Mucosa of descending colon (tissue), 3 donors: ENCODE measurements around the gene DLAT. TPM values are rescaled to one million over a fixed set of nuclear protein-coding genes. Genes with fewer than 3 reads are reported as not detected.

Experiments used
- ATAC-seq: fragments of 200-7000 bp; cut with Tn5 transposase; one replicate; pipeline ENCODE4 v1.9.1; 2020; ENCODE audit warnings: mild to moderate bottlenecking, moderate library complexity
- DNase-seq, 3 donors: peaks; one replicate each; pipeline ENCODE4 v3.0.0-alpha.2; 2020
- H3K36me3 ChIP-seq: fragments of 200-600 bp; one replicate; pipeline ENCODE4 v1.8.0; 2021; ENCODE audit warnings: low read depth, mild to moderate bottlenecking
- H3K4me1 ChIP-seq: fragments of 200-600 bp; one replicate; pipeline ENCODE4 v1.8.0; 2021; ENCODE audit warnings: low read depth, mild to moderate bottlenecking
- H3K4me3 ChIP-seq: fragments of 200-600 bp; one replicate; pipeline ENCODE4 v1.8.0; 2021; ENCODE audit warnings: mild to moderate bottlenecking
- H3K9me3 ChIP-seq: fragments of 200-600 bp; one replicate; pipeline ENCODE4 v1.8.0; 2021; ENCODE audit warnings: mild to moderate bottlenecking
- CTCF ChIP-seq: fragments of 200-600 bp; IDR thresholded peaks from one replicate; pipeline ENCODE4 v1.8.0; 2022; ENCODE audit warnings: antibody characterized with exemption, mild to moderate bottlenecking
- intact Hi-C, 2 donors: fragments of 100-400 bp; cut with DNase I in 1 of 2; cut with micrococcal nuclease in 1 of 2; formaldehyde crosslinking; loops; one replicate each; pipeline versions ENCODE4 v1.11.0 to v1.11.1; 2022; cut with DNase I, micrococcal nuclease
- total RNA-seq, 3 donors: library from RNA; stranded (reverse); fragmentation: NEBNext Ultra II Directional in 2 of 3; extraction: Animal tissue kit (Norgen Biotek cat#: 25700) in 2 of 3; gene quantifications; one replicate each; pipeline versions ENCODE4 v1.2.1 to v1.2.4, GENCODE V29; 2021 to 2023
- donor health status: DM: no; HTN: no; CAD: no; lungs with moderate emphysema.
- donor health status: DM: no; HTN: no; CAD: no.
- donor health status: DM: no; HTN: yes; CAD: no.

Gene DLAT
- total RNA-seq, 3 donors from 2014 or later, result 51.1 to 54.2 (median 51.4) TPM

GRCh38 chr11:112012874-112013273 lies 12.3 kb upstream of the DLAT start:
- ATAC-seq (peak; percentile 24), DNase-seq (no peak)
- Histone ChIP-seq H3K9me3 (no peaks in the 10 kb centered on the region), H3K4me3 (no peak overlapping the region), H3K4me1 (peaks cover 6% of the 10 kb centered on the region), H3K36me3 (no peaks in the 10 kb centered on the region)
- intact Hi-C loops, result no loop called here
- no peak for TF ChIP-seq CTCF

- H3K36me3 ChIP-seq, result no peaks in the 10 kb centered on the region
- H3K4me1 ChIP-seq, result peaks cover 6% of the 10 kb centered on the region
- TF ChIP-seq CTCF, result no peak
- peak; percentile 84 for ATAC-seq
- intact Hi-C loops, result no loop called here
- no peak for DNase-seq
- no peaks in the 10 kb centered on the region for H3K9me3 ChIP-seq
- no peak overlapping the region for H3K4me3 ChIP-seq
These were observed 11.6 kb upstream of the DLAT start for GRCh38 chr11:112013497-112014164.

GRCh38 chr11:112016088-112016764 lies 9.0 kb upstream of the DLAT start:
- no peaks in the 10 kb centered on the region for H3K9me3 ChIP-seq
- DNase-seq (no peak), ATAC-seq (peak; percentile 40)
- no peaks in the 10 kb centered on the region for H3K36me3 ChIP-seq
- no peak for TF ChIP-seq CTCF
- H3K4me3 ChIP-seq, result no peak overlapping the region
- H3K4me1 ChIP-seq, result peaks cover 6% of the 10 kb centered on the region
- intact Hi-C loops, result no loop called here

GRCh38 chr11:112016765-112017376 lies 8.3 kb upstream of the DLAT start:
- peaks cover 6% of the 10 kb centered on the region for H3K4me1 ChIP-seq
- intact Hi-C loops, result no loop called here
- no peaks in the 10 kb centered on the region for H3K9me3 ChIP-seq
- no peak overlapping the region for H3K4me3 ChIP-seq
- no peak for DNase-seq
- ATAC-seq, result peak; percentile 8
- H3K36me3 ChIP-seq, result no peaks in the 10 kb centered on the region
- TF ChIP-seq CTCF, result no peak

GRCh38 chr11:112017538-112017937 lies 7.7 kb upstream of the DLAT start:
- DNase-seq, result no peak
- Histone ChIP-seq H3K4me1 (peaks cover 6% of the 10 kb centered on the region), H3K36me3 (no peaks in the 10 kb centered on the region), H3K9me3 (no peaks in the 10 kb centered on the region), H3K4me3 (no peak overlapping the region)
- intact Hi-C loops, result no loop called here
- TF ChIP-seq CTCF, result no peak
- ATAC-seq, result no peak
